GM13977 (cell line): ENCODE measurements around the gene ISOC2.

ENCODE experiments used
- DNase-seq: peaks from one replicate; pipeline ENCODE4 v3.0.0; 2012; ENCODE audit warnings: low spot score
- in situ Hi-C: fragments of 300-500 bp; cut with MboI; formaldehyde crosslinking; loops from one replicate; pipeline ENCODE4 v1.12.0; 2022; ENCODE audit warnings: low sequenced_read_pairs, low pct_unique_long_range_greater_than_20kb, mixed read lengths, inconsistent platforms; ENCODE audit not compliant: unreplicated experiment
- TF ChIP-seq, protein P1 (sequence below): IDR thresholded peaks from 2 replicates; pipeline ENCODE4 v1.5.1; 2012; ENCODE audit warnings: mild to moderate bottlenecking, control low read depth; ENCODE audit not compliant: insufficient read depth; ENCODE audit errors: extremely low read depth, missing control alignments

ISOC2 gene

DNA sequence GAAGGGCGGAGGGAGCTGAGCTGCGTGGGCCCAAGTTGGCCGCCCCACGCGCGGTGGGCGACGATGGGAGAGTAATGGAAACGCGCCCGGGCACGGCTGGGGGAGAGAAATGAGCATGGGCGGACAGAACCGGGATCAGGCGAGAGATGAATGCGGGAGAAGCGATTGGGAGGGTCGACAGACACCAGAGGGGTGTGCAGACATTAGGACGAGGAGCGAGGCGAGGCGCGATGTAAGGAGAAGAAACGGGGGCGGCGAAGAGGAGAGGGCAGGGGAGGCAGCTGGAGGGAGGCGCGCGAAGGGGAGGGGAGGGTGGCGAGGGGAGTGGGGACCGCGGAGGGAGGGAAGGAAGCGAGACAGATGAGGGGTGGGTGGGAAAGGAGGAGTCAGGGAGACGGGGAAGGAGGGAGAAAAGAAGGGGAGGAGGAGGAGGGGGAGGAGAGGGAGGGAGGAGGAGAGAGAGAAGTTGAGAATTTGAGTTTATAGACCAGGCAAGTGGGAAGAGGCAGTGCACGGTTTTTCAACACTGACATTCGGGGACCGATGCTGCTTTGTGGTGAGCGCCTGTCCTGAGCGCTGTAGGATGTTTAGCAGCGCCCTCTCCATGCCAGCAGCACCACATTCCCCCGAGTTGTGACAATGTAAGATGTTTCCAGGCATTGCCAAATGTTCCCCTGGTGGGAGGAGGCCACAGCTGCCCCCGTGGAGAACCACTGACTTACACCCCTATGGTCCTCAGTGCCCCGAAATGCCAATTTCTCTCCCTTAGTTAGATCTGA, 18.2 kb downstream of the ISOC2 start, which contains the start of gene SHISA7:
TSS of gene SHISA7 (minus strand) at position 256 of the 779 bp plus-strand sequence. CDS start 437 bp downstream, outside the sequence.
- DNase-seq = no peak
- TF ChIP-seq, protein P1, sequence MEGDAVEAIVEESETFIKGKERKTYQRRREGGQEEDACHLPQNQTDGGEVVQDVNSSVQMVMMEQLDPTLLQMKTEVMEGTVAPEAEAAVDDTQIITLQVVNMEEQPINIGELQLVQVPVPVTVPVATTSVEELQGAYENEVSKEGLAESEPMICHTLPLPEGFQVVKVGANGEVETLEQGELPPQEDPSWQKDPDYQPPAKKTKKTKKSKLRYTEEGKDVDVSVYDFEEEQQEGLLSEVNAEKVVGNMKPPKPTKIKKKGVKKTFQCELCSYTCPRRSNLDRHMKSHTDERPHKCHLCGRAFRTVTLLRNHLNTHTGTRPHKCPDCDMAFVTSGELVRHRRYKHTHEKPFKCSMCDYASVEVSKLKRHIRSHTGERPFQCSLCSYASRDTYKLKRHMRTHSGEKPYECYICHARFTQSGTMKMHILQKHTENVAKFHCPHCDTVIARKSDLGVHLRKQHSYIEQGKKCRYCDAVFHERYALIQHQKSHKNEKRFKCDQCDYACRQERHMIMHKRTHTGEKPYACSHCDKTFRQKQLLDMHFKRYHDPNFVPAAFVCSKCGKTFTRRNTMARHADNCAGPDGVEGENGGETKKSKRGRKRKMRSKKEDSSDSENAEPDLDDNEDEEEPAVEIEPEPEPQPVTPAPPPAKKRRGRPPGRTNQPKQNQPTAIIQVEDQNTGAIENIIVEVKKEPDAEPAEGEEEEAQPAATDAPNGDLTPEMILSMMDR = no peak
- in situ Hi-C loops = no loop called here

DNA sequence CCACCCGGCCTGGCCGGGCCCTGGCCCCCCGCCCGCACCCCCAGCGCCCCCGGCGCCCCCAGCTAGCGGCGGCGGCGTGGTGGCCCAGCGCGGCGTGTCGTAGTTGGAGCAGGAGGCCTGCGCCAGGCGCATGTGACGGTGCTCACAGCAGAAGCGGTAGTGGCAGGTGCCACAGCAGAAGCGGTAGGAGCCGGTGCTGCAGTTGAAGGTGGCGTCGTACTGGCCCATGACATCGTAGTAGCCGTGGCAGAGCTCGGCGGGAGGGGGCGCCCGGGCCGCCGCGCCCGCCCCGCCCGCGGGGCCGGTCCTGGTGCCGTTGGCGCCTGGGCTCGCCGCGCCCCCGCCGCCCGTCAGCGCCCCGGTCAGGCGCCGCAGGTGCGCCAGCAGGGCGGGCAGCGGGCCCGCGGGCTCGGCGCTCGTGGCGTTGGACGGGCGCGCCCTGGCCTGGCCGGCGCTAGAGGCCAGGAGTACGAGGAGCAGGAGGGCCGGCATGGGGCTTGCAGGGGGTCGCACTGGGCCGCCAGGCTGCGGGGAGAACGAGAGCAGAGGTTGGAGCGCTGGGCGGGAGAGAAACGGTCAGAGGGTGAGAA, 19.0 kb downstream of the ISOC2 start:
- no peak for DNase-seq

DNA sequence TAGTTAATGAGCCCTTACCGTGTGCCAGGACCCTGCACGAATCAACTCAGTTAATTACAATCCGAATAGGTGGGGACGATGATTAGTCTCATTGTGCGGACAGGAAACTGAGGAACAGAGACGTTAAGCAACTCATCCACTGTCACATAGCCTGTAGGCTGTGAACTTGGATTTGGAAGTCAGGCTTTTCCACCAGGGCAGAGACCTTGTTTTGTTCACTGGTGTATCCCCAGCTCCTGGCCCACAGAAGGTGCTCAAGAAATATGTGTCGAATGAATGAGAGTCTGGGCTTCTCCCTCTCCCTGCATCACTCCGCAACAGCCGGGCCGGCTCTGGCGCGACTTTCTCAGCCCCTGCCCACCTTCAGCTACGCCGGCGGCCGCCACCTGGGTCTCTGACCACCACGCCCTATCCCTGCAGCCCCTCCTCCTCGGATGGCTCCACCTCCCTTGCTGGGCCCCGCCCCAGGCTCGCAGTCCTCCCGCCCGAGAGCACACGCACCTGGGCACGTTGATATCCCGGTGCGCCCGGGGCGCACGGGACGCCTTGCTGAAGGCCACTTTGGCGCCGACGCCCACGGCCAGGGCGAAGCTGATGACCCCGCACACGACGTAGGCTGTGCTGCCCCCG, 19.6 kb downstream of the ISOC2 start:
- in situ Hi-C loops = no loop called here
- DNase-seq = no peak
- TF ChIP-seq, protein P1 = no peak

More for the DNA sequence above, 19.0 kb downstream of the ISOC2 start:
- in situ Hi-C loops = no loop called here
- TF ChIP-seq, protein P1 = no peak

DNA sequence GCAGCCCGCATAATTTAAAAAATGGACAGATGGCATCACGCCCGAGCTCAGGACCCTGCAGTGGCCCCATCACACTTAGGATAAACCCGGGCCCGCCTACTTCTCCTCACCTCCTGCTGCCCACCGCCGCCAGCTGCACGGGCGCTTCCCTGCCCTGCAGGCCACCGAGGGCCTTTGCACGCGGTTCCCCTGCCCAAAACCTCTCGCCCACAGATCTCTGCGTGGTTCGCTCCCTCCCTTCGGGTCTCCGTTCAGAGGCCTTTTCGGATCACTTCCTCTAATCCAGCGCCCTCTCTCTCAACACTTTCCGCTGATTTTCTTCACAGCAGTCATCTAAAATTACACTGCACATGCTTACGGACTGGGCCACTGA, 20.1 kb downstream of the ISOC2 start:
- in situ Hi-C loops = no loop called here
- DNase-seq = no peak
- TF ChIP-seq, protein P1 = no peak

DNA sequence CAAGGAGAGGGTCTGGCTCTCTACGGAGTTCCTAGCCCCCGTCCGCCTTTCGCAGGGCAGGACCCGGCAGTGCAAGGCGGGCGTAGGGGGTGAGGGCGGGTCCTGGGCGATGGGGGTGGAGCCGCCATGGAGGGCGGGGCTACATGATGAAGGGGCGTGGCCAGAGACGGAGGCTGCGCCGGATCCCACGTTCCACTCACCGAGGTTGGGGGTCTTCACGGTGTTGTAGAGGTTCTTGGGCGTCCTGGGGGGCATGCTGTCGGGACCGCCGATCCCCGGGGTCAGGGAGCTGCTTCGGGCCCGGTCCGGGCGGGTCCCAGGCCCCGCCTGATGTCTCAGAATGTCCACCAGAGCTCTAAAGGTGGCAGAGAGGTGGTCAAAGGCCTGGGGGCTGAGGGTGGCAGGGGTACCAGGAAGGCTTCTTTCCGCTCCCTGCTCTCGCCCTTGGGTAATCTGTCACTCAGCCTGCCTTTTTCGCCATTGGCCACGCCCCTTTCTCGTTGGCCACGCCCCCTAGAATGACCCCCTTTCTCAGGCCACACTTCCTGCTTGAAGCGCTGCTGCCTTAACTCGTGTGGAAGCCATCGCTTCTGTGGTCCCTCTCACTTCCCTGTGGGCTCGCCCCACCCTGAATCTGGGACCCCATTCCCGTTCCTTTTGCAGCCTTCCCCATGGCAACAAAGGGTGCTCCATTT, 20.9 kb downstream of the ISOC2 start:
- TF ChIP-seq, protein P1 = no peak

DNA sequence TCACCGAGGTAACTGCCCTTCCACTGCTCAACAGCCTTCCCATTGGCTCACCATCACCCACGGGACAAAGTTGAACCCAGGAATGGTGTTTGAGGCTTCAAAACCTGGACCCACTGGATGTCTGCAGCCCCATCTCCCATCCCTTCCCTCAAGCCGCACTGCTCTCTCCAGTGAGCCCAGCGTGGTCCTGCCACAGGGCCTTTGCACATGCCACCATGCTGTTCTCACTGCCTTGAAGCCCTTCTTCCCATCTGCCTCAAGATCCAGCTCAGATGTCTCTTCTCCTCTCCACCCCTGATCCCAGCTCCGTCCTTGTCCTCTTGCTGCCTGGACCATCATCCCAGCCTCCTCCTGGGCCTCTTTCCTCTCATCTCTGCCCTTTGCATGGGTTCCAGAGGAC, 22.4 kb downstream of the ISOC2 start:
- DNase-seq = no peak
- in situ Hi-C loops = no loop called here
- TF ChIP-seq, protein P1 = no peak

More for the DNA sequence above, 20.9 kb downstream of the ISOC2 start:
- in situ Hi-C loops = no loop called here
- DNase-seq = peak; percentile 77
